Activated CD4-positive, alpha-beta T cell treated with anti-CD3 and anti-CD28 coated beads, Interleukin-2, amount 10 ng/mL, durations not matched to agents 24 days and 14 days (primary cell): ENCODE data around the gene TRMT112. TPM values are rescaled to one million over a fixed set of nuclear protein-coding genes. Genes with fewer than 3 reads are reported as not detected.
"Not testable (repeated sequence)": the region's sequence is repeated elsewhere in the genome, so short reads cannot be mapped to it uniquely, and the experiment has no call there.

Source experiments
- DNase-seq: peaks from one replicate; pipeline ENCODE4 v3.0.0; 2022
- H3K27ac Mint-ChIP-seq: one replicate; pipeline ENCODE4 v1.8.0; 2022; ENCODE audit warnings: mild to moderate bottlenecking, mixed read lengths
- H3K27me3 Mint-ChIP-seq: one replicate; pipeline ENCODE4 v1.8.0; 2022; ENCODE audit warnings: mixed read lengths
- H3K36me3 Mint-ChIP-seq: one replicate; pipeline ENCODE4 v1.8.0; 2022; ENCODE audit warnings: low read depth, mild to moderate bottlenecking, mixed read lengths
- H3K4me1 Mint-ChIP-seq: one replicate; pipeline ENCODE4 v1.8.0; 2021; ENCODE audit warnings: mixed read lengths
- H3K4me3 Mint-ChIP-seq: one replicate; pipeline ENCODE4 v1.8.0; 2022; ENCODE audit warnings: mild to moderate bottlenecking, moderate library complexity, mixed read lengths
- H3K9me3 Mint-ChIP-seq: one replicate; pipeline ENCODE4 v1.8.0; 2021; ENCODE audit warnings: mixed read lengths
- intact Hi-C: fragments of 100-400 bp; cut with micrococcal nuclease; formaldehyde crosslinking; loops from one replicate; pipeline ENCODE4 v1.15.1; 2023
- total RNA-seq: library from RNA; stranded (reverse); gene quantifications from 2 replicates; pipeline ENCODE4 v1.2.3, GENCODE V29; 2022

The TRMT112 gene
- total RNA-seq, 1 donor from 2014 or later: 319 TPM

- peaks cover 9% of the 10 kb centered on the region for H3K36me3 Mint-ChIP-seq
- no peaks in the 10 kb centered on the region for H3K27me3 Mint-ChIP-seq
- no peaks in the 10 kb centered on the region for H3K9me3 Mint-ChIP-seq
- H3K4me1 Mint-ChIP-seq: peaks cover 14% of the 10 kb centered on the region
- H3K27ac Mint-ChIP-seq: peak overlapping the region; percentile 88
- DNase-seq: peak; percentile 91
- H3K4me3 Mint-ChIP-seq: peak overlapping the region; percentile 39
- intact Hi-C loops: loop anchor here (1.0 kb wide), 2 partner anchors 9 to 13 kb away; partner anchors contain the start of genes CCDC88B and PRDX5
Observed at GRCh38 chr11:64331569-64332371, 14.4 kb upstream of the TRMT112 start.

- intact Hi-C loops: loop anchor here (1.0 kb wide), 2 partner anchors 9 to 13 kb away; partner anchors contain the start of genes CCDC88B and PRDX5
- peaks cover 14% of the 10 kb centered on the region for H3K4me1 Mint-ChIP-seq
- H3K27ac Mint-ChIP-seq: no peak overlapping the region
- H3K9me3 Mint-ChIP-seq: no peaks in the 10 kb centered on the region
- H3K4me3 Mint-ChIP-seq: no peak overlapping the region
- H3K27me3 Mint-ChIP-seq: no peaks in the 10 kb centered on the region
- H3K36me3 Mint-ChIP-seq: peaks cover 9% of the 10 kb centered on the region
- DNase-seq: no peak
Observed at GRCh38 chr11:64330888-64331287, 13.5 kb upstream of the TRMT112 start.

- no peak for DNase-seq
- Mint-ChIP-seq H3K4me1 (peaks cover 8% of the 10 kb centered on the region), H3K36me3 (peaks cover 3% of the 10 kb centered on the region)
Observed at GRCh38 chr11:64327993-64328392, 10.6 kb upstream of the TRMT112 start.

GRCh38 chr11:64327375-64327774 lies 10.0 kb upstream of the TRMT112 start:
- Mint-ChIP-seq H3K36me3 (peaks cover 5% of the 10 kb centered on the region), H3K27ac (no peak overlapping the region), H3K27me3 (no peaks in the 10 kb centered on the region), H3K9me3 (no peaks in the 10 kb centered on the region), H3K4me1 (peaks cover 8% of the 10 kb centered on the region), H3K4me3 (no peak overlapping the region)
- intact Hi-C loops: no loop called here
- no peak for DNase-seq

More at GRCh38 chr11:64327993-64328392, 10.6 kb upstream of the TRMT112 start:
- Mint-ChIP-seq H3K27me3 (no peaks in the 10 kb centered on the region), H3K27ac (no peak overlapping the region), H3K4me3 (no peak overlapping the region), H3K9me3 (no peaks in the 10 kb centered on the region)
- intact Hi-C loops: no loop called here

- peaks cover 17% of the 10 kb centered on the region for H3K36me3 Mint-ChIP-seq
- no peak overlapping the region for H3K4me3 Mint-ChIP-seq
- no peaks in the 10 kb centered on the region for H3K9me3 Mint-ChIP-seq
- no peak for DNase-seq
- no peaks in the 10 kb centered on the region for H3K27me3 Mint-ChIP-seq
- H3K27ac Mint-ChIP-seq: no peak overlapping the region
- peaks cover 12% of the 10 kb centered on the region for H3K4me1 Mint-ChIP-seq
- intact Hi-C loops: no loop called here
Observed at GRCh38 chr11:64324692-64325469, 7.5 kb upstream of the TRMT112 start.

GRCh38 chr11:64323984-64324383 lies 6.6 kb upstream of the TRMT112 start:
- DNase-seq, H3K4me3 Mint-ChIP-seq, H3K9me3 Mint-ChIP-seq, H3K27ac Mint-ChIP-seq, intact Hi-C loops, H3K27me3 Mint-ChIP-seq: not testable (repeated sequence)
- Mint-ChIP-seq H3K36me3 (peaks cover 17% of the 10 kb centered on the region), H3K4me1 (peaks cover 20% of the 10 kb centered on the region)

- Mint-ChIP-seq H3K27ac (no peak overlapping the region), H3K36me3 (peaks cover 17% of the 10 kb centered on the region), H3K27me3 (no peaks in the 10 kb centered on the region), H3K4me1 (peaks cover 22% of the 10 kb centered on the region), H3K4me3 (no peak overlapping the region), H3K9me3 (no peaks in the 10 kb centered on the region)
- no peak for DNase-seq
- intact Hi-C loops: no loop called here
Observed at GRCh38 chr11:64323373-64323772, 6.0 kb upstream of the TRMT112 start.

- DNase-seq: no peak
- H3K27ac Mint-ChIP-seq: no peak overlapping the region
- H3K36me3 Mint-ChIP-seq: peaks cover 17% of the 10 kb centered on the region
- H3K4me3 Mint-ChIP-seq: no peak overlapping the region
- no peaks in the 10 kb centered on the region for H3K9me3 Mint-ChIP-seq
- intact Hi-C loops: no loop called here
- H3K27me3 Mint-ChIP-seq: no peaks in the 10 kb centered on the region
- H3K4me1 Mint-ChIP-seq: peaks cover 22% of the 10 kb centered on the region
Observed at GRCh38 chr11:64322925-64323260, 5.5 kb upstream of the TRMT112 start.

GRCh38 chr11:64321533-64321932 lies 4.2 kb upstream of the TRMT112 start:
- intact Hi-C loops: no loop called here
- no peaks in the 10 kb centered on the region for H3K27me3 Mint-ChIP-seq
- no peaks in the 10 kb centered on the region for H3K9me3 Mint-ChIP-seq
- no peak for DNase-seq
- peaks cover 26% of the 10 kb centered on the region for H3K4me1 Mint-ChIP-seq
- H3K27ac Mint-ChIP-seq: no peak overlapping the region
- no peak overlapping the region for H3K4me3 Mint-ChIP-seq
- peaks cover 28% of the 10 kb centered on the region for H3K36me3 Mint-ChIP-seq

GRCh38 chr11:64321026-64321425 lies 3.7 kb upstream of the TRMT112 start:
- DNase-seq: no peak
- H3K4me1 Mint-ChIP-seq: peaks cover 30% of the 10 kb centered on the region
- intact Hi-C loops: no loop called here
- H3K4me3 Mint-ChIP-seq: no peak overlapping the region
- H3K9me3 Mint-ChIP-seq: no peaks in the 10 kb centered on the region
- peaks cover 32% of the 10 kb centered on the region for H3K36me3 Mint-ChIP-seq
- H3K27me3 Mint-ChIP-seq: no peaks in the 10 kb centered on the region
- no peak overlapping the region for H3K27ac Mint-ChIP-seq

GRCh38 chr11:64320556-64320955 lies 3.2 kb upstream of the TRMT112 start:
- intact Hi-C loops: no loop called here
- H3K27ac Mint-ChIP-seq: no peak overlapping the region
- H3K4me3 Mint-ChIP-seq: peak overlapping the region; percentile 6
- DNase-seq: no peak
- H3K27me3 Mint-ChIP-seq: no peaks in the 10 kb centered on the region
- peaks cover 30% of the 10 kb centered on the region for H3K4me1 Mint-ChIP-seq
- H3K36me3 Mint-ChIP-seq: peaks cover 32% of the 10 kb centered on the region
- H3K9me3 Mint-ChIP-seq: no peaks in the 10 kb centered on the region

- intact Hi-C loops: loop anchor here (1.0 kb wide), 2 partner anchors 12 to 34 kb away; partner anchors contain the start of gene GPR137
- Mint-ChIP-seq H3K27me3 (no peaks in the 10 kb centered on the region), H3K36me3 (peaks cover 39% of the 10 kb centered on the region), H3K4me3 (peak overlapping the region; percentile 92), H3K4me1 (peaks cover 30% of the 10 kb centered on the region), H3K9me3 (no peaks in the 10 kb centered on the region), H3K27ac (peak overlapping the region; percentile 97)
- no peak for DNase-seq
Observed at GRCh38 chr11:64318766-64319761, 1.7 kb upstream of the TRMT112 start.
